ENCODE measurements around the gene SENP5.
"Not testable (repeated sequence)": the region's sequence is repeated elsewhere in the genome, so short reads cannot be mapped to it uniquely, and the experiment has no call there.

SENP5 gene

GRCh38 chr3:196942915-196943277 lies 75.2 kb downstream of the SENP5 start:
- DNase-seq = no peak

DNA sequence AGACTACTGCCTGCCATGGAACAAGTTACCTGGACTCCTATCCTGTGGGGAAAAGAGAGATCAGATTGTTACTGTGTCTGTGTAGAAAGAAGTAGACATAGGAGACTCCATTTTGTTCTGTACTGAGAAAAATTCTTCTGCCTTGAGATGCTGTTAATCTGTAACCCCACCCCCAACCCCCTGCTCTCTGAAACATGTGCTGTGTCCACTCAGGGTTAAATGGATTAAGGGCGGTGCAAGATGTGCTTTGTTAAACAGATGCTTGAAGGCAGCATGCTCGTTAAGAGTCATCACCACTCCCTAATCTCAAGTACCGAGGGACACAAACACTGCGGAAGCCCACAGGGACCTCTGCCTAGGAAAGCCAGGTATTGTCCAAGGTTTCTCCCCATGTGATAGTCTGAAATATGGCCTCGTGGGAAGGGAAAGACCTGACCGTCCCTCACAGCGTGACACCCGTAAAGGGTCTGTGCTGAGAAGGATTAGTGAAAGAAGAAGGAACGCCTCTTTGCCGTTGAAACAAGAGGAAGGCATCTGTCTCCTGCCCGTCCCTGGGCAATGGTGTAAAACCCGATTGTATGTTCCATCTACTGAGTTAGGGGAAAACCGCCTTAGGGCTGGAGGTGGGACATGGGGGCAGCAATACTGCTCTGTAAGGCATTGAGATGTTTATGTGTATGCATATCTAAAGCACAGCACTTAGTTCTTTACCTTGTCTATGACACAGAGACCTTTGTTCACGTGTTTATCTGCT lies 76.5 kb downstream of the SENP5 start:
- DNase-seq = not testable (repeated sequence)

DNA sequence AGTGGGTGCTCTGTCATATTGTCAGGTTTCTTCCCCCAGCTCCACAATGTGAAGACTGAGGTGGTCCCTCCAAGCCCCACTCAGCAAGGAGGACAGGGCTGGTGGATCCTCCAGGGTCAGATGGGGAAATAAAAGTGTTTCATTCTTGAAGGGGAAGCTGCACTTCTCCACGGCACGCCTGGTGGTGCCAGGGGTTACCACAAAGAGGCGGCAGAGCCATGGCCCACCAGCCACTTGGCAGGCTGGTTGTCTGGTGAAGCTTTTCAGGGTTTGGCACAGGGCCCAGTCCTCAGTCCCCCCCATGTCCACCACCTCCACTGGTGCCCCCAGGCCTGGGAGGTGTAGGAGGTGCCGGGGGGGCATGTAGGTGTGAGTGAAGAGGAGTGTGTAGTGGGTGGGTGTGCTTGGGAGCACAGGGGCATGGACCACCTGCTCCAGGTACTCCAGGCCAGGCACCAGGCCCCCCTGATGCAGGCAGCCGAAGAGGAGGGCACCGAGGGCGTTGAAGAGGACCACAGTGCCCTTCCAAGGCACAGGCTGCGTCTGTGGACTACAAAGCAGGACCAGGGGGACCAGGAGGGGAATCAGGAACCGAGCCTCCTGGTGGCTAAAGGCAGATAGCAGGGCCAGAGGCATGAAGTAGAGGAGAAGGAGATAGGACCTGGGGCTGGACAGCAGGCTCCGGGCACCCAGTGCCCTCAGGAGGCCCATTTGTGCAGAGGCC lies 79.6 kb downstream of the SENP5 start:
- DNase-seq = no peak

- no peak for DNase-seq
These were observed 80.2 kb downstream of the SENP5 start for GRCh38 chr3:196947860-196948441.

DNA sequence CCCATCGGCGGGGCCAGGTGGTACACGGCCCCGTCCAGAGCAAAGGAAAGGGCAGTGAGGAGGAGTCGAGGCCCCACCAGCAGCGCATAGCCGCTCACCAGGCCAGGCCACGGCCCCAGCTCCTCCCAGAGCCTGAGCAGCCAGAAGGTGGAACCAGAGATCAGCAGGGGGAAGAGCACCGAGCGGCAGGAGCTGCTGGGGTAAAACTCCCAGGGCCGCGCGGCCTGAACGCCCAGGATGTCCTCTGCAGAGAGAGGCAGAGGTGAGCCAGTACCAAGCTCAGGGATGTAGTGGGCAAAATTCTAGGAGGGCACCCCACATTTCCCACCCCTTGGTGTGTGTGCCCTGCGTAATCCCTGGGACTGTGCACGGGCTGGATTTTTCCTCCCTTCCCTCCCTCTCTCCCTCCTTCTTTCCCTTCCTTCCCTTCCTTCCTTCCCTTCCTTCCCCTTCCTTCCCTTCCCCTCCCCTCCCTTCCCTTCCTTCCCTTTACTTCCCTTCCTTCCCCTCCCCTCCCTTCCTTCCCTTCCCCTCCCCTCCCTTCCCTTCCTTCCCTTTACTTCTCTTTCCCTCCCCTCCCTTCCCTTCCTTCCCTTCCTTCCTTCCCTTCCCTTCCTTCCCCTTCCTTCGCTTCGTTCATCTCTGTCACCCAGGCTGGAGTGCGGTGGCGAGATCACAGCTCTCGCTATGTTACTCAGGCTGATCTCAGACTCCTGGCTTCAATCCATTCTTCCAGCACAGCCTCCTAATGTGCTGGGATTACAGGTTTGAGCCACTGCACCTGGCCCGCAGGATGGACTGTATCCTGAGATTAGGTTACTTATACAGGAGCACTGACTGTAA lies 80.9 kb downstream of the SENP5 start:
- DNase-seq = no peak

DNA sequence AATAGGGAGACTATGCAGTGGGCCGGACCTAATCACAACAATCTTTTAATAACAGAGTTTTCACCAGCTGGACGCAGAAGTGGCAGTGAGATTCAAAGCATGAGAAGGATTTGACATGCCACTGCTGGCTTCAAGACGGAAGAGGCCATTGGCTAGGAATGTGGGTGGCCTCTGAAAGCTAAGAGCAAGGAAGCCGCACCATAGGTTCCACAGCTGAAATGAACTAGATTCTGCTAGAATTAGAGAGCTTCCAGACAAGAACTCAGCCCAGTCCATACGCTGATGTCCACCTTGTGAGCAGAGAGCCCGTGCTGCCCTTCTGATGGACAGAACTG lies 81.5 kb downstream of the SENP5 start:
- DNase-seq = no peak

DNA sequence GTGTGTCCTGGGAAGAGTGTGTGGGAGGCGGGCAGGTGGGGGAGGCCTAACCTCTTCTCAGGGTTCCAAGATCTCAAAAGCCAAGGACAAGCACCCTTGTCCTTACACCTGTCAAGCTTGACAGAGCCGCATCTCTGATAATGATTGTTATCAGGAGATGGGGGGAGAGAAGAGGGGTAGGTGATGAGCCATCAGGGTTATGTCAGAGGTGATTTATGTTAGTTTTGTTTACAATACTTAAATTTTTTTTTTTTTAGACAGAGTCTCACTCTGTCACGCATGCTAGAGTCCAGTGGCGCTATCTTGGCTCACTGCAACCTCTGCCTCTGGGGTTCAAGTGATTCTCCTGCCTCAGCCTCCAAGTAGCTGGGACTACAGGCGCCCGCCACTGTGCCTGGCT lies 82.0 kb downstream of the SENP5 start:
- DNase-seq = no peak

GRCh38 chr3:196951371-196951770 lies 83.7 kb downstream of the SENP5 start:
- DNase-seq = no peak

- no peak for DNase-seq
These were observed 87.1 kb downstream of the SENP5 start for GRCh38 chr3:196954832-196955231.

- DNase-seq = no peak
These were observed 94.6 kb downstream of the SENP5 start for GRCh38 chr3:196962108-196962929.

- no peak for DNase-seq
These were observed 95.4 kb downstream of the SENP5 start for GRCh38 chr3:196962930-196963630.

DNA sequence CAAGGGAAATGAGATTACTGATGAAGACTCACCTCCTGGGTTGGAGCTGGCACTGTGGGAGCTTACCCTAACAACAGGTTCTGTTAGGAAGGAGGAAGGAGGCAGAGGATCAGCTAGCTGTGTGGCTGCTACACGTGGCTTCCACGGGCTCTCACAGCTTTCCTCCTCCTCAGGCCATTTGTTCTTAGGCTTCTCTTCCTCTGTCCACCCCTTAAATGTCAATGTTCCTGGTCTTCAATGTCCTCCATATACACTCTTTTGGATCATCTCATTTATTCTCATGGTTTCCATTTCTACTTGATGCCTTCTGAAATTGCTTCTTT lies 95.9 kb downstream of the SENP5 start:
- no peak for DNase-seq

GRCh38 chr3:196965112-196965803 lies 97.5 kb downstream of the SENP5 start:
- no peak for DNase-seq

GRCh38 chr3:196965804-196966173 lies 98.1 kb downstream of the SENP5 start:
- no peak for DNase-seq

DNA sequence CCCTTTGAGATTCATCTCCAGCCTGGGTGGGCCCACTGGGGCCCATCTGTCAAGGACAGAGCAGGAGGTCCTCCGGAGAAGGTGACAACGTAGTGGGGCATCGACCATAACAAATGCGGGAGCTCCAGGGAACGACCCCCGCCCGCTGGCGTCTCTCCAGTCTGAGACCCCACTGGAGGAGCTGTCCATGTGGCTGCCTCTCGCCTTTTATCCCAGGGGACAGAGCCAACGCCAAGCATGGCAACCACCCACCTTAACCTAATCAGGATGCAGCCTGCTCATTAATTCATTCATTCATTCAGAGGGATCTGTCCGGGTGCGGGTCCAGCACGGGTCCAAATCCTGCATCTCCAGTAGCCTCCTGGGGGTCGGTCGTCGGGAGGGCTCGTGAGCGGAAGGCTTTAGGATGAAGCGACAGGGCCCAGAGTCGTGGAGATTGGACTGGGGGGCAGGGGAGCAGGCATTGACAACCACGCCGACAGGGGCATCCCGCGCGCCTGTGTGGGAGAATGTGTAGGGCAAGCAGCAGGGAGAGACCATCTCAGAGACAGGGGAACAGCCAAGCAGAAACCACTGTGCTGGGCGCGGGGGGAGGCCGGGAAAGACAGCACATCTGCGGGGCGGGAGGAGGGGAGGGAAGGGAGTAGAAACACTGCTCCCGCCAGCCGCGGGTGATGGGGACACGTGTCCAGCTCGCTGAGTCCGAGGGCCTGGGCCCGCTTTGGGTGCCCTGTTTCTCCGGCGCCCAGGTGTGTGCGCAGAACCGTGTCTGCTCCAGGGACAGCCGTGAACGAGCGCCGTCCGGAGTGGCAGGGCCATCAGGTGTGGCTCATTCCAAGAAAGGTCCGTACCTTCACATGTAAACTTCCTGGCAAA lies 99.0 kb downstream of the SENP5 start:
- DNase-seq = peak; percentile 84

- DNase-seq = peak; percentile 63
These were observed 99.9 kb downstream of the SENP5 start for GRCh38 chr3:196967412-196968232.

DNA sequence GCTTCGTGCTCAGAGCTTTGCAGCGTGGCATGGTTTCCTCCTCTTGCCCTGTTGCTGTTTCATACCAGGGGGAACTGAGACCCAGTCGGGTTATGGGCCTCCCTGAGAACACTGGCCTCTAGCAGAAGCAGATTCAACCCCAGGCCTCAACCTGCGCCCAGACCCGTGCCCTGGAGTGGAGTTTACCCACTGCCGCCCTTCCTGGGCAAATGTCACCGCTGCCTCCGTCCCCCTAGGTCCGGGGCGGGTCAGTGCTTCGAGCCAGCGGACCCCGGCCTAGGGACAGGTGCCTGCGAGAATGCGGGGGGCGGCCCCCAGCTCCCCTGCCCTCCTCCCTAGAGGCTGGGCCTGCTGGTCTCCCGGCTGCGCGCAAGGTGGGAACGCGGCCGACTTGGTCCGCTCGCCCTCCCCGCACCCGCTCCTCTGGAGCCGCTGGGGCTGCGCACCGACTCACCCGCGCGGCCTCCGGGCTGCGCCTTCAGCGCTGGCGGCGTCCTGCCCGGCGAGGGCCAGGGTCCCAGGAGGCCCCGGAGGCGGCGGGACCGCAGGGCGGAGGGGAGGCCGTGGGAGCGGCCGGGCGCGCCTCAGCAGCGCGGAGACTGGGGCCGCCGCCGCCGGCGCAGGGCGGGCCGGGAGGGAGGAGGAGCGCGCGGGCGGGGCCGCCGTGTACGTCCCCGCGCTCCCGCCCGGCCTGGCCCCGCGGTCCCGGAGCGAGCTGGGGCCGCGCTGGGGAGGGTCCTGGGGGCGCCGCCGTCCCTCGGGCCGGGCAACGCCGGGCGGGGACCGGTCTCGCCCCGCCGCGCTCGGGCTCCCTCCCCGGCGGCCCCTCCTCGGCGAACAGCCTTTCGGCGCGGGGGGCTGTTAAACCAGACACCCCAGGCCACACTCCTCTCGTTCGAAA lies 100.8 kb downstream of the SENP5 start, which contains the start of gene PIGZ:
Gene PIGZ (minus strand): TSS at position 601 of the 901 bp plus-strand sequence. CDS start 16,802 bp downstream, outside the sequence.
- DNase-seq = peak; percentile 65

GRCh38 chr3:196969134-196969659 lies 101.5 kb downstream of the SENP5 start:
- peak; percentile 63 for DNase-seq
